DMS 273 treated with DMSO at 0.1 percent for 48 hours (cell line): ENCODE data around the gene KHDC3L.

Experiments used
- DNase-seq: peaks from one replicate; lab custom pipeline; 2025; lab: John Stamatoyannopoulos, UW

Gene KHDC3L, protein sequence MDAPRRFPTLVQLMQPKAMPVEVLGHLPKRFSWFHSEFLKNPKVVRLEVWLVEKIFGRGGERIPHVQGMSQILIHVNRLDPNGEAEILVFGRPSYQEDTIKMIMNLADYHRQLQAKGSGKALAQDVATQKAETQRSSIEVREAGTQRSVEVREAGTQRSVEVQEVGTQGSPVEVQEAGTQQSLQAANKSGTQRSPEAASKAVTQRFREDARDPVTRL

DNA sequence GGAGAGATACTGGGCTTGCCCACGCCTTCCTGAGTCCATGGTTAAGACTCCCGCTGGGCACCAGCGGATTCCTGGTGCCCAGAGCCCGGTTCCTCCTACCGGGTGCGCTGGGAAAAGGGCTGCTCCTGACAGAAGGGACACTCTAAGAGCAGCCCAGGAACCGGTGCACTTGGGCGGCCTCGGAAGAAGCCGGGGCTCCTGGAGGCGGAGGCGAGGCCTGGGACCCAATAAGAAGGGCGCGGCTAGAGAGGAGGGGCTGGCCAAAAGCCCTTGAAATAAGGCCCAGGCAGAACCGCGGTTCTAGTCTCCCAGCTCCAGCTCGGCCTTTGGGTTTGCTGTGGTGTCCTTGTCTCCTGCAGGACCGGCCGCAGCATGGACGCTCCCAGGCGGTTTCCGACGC, at the start of gene KHDC3L:
Gene KHDC3L, plus strand, starts transcription at position 301 of the 400 bp plus-strand sequence. Its CDS starts 72 bp downstream, at position 373.
- DNase-seq = no peak

DNA sequence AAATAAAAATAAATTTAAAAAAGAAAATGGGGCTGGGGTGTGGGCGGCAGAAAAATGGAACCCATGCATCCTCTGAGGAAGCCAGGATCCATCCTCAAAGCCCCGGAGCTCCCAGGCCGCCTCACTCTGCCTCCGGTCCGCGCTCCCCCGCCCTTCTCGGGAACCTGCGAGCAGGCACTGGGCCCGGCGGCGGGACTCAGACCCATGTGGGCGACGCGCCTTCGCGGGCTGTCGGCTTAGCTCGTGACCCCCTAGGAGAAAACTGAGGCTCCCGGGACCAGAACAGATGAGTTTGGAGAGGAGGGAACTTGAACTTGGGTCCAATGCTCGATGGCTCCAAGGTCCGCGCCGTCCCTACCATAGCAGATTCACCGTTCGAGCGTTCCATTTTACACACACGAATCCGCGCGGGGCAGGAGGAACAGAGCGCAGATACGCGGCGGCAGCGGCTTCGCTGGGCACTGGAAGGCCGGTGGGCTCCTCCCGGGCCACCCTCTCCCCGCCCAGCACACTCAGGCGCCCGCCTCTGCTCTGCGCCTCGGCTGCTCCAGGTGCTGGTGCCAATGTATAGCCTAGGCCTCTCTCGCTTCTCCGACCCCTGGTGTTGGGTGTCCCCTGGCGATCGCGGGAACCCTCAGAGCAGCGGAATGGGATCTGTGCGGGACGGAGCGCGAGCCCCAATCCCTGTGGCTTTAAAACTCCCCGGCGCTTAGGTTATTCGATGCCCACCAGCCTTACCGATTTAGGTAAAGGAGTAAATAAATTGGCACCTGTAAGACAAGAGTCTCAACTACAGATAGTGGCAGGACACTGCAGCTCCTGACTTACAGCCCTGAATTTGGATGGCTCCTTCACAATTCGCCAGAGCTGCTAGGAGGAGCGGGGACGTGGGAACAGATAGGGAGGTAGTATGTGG, 47.6 kb upstream of the KHDC3L start:
- no peak for DNase-seq

DNA sequence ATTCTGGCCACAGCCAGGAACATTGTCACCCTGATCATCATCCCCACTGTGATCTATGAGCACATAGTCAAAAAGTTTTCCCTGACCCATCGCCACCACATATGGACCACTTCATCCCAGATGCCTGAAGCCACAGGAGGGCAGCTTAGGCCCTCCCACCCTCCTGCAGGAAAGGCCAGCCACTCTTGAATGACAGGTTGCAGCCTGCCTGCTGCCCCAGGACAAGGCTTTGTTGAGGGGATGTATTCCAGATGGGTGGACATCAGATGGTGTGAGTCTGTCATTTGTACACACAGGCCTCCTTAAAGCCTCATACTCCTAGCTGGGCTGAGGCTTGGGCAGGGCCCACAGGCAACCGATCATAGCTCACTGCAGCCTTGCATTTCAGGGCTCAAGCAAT, 39.1 kb upstream of the KHDC3L start:
- DNase-seq = no peak

DNA sequence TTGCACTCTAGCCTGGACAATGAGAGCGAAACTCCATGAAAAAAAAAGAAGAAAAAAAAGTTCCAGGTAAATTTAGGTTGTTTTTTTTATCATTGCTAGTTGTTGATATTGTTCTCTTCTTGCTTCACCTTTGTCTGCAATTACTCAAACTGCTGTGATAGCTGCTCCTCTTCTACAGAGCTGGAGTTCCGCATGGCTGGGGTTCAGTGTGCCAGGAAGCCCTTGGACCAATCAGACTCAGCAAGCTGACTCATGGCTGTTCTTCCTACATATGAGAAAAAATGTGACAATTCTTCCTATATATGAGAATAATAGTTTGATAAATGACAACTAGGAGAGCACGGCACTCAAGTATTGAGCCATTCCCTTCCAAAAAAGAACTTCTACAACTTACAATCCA, 36.8 kb upstream of the KHDC3L start:
- DNase-seq = no peak

DNA sequence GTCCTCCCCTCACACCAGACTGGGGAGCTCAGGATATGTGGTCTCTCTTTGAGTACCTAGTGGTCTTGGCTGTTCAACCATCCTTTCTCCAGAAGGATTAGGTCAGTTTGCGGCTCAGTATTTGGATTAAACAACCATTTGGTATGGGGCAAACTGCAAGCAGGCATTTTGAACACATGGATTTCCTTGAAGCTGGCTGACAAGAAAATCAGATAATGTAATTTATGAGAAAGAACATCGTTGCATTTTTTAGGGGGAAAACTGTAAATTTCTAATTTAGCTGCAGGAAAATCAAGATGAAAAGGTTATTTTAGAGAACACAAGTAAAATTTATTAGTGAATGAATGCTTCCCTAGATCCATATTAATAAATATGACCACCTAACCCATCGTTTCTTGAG, 33.7 kb upstream of the KHDC3L start:
- DNase-seq = no peak

DNA sequence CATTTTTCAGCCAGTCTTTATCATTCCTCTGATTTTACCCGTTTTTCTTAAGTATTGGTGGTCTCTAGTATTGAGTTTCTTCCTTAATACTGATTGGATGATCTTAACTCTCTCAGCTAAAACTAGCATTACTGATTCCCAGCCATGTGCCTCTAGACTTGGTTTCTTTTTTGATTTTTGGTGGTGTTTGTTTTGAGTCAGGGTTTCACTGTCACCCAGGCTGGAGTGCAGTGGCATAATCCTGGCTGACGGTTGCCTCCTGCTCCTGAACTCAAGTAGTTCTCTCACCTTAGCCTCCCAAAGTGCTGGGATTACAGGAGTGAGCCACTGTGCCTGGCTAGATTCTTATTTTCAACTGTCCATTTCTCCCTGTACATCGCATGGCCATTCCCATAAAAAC, 33.3 kb upstream of the KHDC3L start:
- no peak for DNase-seq

DNA sequence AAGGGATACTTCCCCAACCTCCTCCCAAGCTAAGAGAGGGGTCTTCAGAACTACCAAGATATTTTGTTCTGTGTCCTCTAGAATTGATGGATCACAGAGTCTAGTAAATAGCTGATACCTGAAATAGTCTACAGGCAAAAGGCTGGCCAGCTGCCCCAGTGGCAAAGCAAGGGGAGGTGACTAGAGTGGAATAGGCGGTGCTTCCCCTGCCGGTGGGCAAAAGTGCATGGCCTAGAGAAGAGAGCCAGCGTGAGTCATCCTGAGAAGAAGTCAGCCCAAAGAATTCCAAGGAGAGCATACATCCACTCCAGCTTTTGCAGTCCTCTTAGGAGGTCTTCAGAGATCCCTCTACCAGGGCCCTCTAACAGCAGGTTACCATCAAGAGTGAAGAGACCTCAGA, 23.1 kb upstream of the KHDC3L start:
- no peak for DNase-seq

DNA sequence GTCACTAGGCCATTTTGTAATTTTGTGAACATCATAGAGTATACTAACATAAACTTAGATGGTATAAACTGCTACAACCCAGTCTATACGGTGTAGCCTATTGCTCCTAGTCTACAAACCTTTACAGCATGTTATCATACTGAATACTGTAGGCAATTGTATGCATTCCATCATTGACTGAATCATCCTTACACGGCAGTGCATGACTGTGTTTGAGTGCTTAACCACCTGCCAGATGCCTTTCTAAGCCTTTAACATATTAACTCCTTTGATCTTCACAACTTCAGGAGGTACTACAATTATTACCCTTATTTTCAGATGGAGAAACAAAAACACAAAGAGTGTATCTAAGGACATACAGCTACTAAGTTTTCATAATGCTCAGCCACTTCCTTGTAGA, 22.4 kb upstream of the KHDC3L start:
- DNase-seq = no peak

DNA sequence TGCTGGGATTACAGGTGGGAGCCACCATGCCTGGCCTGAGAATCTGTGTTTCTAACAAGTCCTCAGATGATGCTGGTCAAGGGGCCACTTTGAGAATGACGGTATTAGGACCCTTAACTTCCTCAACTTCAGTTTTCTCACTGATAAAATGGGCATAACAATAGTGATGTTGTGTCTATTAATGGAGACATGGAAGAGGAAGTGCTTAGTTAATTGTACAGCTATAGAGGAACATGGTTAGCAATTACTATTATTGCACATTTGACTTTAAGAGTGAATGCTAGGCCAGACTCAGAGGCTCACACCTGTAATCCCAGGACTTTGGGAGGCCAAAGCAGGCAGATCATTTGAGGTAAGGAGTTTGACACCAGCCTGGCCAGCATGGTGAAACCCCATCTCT, 21.1 kb upstream of the KHDC3L start:
- DNase-seq = no peak

DNA sequence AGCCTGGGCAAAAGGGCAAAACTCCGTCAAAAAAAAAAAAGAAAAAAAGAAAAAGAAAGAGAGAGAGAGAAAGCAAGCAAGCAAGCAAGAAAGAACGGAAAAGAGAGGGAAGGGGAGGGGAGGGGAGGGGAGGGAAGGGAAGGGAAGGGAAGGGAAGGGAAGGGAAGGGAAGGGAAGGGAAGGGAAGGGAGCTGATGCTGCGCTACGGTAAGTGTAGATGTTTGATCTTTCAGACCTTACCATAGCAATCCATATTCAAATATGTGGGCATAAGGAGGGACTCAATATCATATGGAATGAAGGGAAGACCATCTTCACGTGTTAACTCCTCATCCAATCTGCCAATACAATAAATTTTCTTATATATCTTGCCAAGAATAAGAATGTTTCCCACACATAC, 20.3 kb upstream of the KHDC3L start:
- DNase-seq = no peak

DNA sequence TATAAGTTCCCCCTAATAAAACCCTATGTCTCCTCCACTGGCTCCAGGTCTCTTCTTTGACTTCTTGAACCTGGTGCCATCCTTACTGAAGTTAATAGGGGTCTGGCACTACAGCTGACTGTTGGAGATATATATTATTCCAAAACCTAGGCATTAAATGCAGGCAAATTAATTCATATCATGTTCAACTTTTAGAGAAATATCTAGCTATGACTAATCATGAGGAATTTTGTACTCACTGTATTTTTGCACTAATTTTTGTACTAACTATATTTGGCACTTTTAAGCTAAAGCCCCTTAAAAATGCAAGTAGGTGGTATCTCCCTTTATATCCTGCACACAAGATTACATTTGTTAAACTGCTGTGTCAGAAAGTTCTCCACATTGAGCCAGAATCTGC, 19.3 kb upstream of the KHDC3L start:
- no peak for DNase-seq

DNA sequence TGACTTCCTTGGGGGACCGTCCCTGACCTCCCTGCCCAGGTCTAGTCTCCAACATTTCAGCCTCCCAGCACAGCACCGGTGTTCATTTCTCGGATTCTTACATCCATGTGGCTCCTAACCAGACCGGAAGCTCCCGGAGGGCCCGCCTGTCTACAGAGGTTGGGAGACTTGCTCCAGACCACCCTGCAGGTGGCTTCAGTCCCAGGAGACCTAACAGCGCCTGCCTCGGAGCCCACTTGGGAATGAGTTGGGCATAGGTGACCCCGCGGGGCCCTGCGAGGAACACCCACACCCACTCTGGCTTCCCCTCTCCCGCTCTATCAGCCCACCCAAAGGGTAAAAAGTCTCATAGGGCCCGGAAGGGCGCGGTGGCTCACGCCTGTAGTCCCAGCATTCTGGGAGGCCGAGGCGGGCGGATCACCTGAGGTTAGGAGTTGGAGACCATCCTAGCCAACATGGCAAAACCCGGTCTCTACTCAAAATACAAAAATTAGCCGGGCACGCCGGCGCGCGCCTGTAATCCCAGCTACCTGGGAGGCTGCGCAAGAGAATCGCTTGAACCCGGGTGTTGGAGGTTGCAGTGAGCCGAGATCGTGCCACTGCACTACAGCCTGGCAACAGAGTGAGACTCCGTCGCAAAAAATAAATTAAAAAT, 13.8 kb upstream of the KHDC3L start:
- no peak for DNase-seq

DNA sequence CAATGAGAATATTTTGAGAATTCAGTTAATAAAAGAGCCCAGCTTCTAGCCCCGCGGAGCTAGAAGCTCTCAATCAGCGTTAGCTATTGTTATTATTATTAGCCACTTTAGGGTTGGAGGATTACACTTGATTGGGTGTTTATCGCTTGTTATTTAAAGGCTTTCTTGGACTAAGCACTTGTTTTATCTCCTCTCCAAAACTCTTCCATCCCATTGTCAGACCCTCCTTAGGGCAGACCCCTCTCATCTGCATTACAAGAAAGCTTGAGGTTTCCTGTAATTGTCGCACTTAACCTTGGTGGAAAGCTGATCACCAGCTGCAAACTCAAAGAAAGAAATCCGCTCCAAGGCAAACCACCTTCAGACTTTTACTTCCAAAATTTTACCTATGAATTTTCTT, 13.1 kb upstream of the KHDC3L start:
- no peak for DNase-seq

DNA sequence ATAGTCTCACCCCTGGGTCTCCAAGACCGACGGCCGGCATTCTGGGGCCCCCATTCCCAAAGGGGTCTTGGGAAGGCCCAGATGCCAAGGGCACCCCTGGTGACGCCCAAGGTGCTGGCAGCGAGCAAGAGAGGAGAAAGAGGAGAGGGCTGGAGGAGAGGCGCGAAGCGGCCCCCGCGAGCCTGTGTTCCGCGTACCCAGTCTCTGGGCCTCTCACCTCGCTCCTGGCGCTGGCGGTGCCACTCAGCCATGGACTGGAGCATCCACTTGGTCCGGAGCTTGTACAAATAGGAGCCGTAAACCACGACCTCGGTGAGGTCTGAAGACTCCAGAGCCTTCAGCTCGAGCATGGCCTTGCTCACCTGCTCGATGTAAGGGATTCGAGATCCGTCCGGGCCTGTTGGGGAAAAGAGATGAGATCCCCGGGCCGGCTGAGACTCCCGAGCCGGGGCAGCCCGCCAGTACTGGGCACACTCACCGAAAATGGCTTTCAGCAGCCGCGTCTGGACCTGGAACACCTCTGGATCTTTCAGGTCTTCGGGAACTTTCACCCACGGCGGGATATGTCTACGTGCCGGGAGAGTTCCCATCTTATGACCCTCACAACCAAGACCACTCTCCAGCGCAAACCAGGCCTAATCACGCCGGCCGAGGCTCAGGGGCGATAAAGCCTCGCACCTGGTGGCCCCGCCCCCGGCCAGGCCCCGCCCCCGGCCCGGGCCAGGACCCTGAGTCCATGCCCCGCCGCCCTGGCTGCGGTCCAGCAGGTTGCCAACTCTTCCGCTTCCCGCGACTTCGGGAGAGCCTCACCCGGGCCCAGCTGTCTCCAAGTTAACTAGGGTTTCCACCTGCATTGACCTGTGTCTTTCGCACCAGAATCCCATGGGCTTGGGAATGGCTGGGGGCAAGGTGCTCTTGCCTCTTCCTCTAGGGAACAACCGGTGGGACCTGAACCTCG, 8.5 kb upstream of the KHDC3L start, which contains the start of gene DPPA5:
Gene DPPA5, minus strand, starts transcription at position 641 of the 958 bp plus-strand sequence. Its CDS starts 51 bp downstream, at position 590.
- DNase-seq = no peak

DNA sequence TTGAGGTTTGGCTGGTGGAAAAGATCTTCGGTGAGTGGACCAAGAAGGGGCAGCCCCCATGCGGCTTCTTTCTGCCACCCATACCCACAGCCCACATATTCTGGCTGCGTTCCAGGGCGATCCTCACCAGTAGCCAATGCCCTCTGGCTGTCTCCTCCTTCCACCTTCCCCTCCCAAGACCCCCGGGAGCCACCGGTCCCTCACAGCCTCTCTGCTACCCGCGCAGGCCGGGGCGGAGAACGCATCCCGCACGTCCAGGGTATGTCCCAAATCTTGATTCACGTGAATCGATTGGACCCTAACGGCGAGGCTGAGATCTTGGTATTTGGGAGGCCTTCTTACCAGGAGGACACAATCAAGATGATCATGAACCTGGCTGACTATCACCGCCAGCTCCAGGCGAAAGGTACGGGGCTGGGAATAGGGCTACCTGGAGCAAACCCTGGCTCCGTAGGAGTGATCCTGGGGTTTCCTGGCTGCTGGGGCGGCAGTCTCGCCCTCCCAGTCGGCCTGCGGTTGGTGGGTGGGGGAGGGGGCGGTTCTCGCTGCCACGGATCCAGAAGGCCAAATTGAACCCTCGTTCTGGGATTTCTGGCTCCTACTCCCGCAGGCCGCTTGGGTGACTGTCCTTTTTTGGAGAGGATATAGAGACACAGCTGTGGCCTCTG, 545 bp downstream of the KHDC3L start:
- DNase-seq = no peak

DNA sequence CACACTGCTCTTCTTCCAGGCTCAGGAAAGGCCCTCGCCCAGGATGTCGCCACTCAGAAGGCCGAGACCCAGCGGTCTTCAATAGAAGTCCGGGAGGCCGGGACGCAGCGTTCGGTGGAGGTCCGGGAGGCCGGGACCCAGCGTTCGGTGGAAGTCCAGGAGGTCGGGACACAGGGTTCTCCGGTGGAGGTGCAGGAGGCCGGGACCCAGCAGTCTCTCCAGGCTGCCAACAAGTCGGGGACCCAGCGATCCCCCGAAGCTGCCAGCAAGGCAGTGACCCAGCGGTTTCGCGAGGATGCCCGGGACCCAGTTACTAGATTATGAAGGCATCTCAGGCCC, 1.0 kb downstream of the KHDC3L start:
- DNase-seq = no peak

DNA sequence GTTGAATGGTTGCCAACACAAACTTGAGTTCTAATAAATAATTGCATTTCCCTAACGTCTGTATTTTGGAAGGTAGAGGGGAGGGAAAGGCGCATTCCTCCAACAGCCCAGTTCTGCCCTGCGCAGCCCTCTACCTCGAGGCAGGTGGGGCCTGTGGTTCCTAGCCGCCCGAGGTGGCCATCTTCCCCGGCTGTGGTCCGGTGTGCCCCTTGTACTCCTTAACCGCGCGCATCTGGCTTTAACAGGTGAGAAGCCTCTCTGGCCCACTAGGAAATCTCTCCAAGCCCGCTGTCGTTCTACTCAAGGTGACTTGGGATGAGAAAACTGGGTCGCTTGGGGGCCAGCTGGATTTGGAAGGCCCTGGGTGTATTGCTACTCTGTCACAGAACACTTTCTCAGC, 1.7 kb downstream of the KHDC3L start:
- DNase-seq = no peak

DNA sequence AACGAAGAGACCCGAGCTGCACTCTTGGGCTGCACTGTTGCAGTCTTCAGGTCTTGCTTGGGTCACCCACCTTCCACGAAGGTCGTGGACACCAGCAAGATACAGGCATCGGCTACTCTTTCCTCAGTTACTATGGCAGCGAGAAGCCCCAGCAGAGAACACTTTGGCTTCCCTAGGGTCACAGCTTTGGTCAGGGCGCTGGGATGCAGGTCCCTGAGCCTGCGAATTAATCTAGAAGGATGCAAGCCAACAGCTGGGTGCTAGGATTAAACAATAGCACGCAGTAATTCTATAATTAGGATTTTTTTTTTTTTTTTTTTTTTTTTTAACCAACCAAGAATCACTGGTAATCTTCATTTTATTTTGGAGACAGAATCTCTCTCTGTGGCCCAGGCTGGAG, 2.1 kb downstream of the KHDC3L start:
- DNase-seq = no peak

DNA sequence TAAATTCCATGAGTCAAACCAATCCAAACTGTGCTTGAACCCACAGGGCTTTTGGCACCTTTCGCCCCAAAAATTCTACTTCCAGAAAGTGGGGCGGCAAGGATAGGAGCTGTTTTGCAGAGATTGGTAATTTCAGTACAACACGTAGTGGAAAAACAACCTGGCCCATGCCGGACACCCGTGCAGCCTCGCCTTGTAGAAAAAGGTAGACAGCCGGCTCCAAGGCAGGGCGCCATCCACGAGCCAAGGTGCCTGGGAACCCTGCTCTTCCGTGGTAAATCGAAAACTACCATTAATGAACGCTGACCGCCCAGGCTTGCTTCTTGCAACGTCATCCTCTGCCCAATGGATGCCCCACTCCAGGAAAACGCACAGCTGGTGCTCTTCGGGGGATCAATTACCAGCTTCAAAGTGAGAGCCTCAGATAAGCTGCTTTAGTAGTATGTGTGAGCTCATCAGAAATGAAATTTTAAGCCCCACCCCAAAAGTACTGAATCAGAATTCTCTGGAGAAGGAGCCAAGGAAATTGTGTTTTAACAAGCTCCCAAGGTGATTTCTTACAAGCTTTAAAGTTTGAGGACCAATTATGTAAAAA, 5.4 kb downstream of the KHDC3L start:
- no peak for DNase-seq

DNA sequence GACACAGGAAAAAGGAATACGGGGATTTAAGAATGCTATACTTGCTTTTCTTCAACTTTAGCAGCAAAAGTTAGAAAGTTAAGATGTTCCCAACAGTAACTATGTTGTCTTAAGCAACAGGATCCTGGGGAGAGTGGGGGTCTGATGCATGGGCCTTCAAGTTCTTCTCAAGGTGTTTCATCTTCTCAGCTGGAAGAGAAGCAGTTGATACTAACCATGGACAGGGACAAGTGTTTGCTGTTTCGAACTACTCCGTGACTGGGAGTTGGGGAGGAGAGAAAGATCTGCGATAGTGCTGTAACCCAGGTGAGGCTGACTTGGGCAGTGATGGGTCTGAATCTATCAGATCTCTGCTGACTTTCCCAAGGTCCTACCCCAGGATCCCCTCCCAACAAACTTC, 6.2 kb downstream of the KHDC3L start:
- no peak for DNase-seq

DNA sequence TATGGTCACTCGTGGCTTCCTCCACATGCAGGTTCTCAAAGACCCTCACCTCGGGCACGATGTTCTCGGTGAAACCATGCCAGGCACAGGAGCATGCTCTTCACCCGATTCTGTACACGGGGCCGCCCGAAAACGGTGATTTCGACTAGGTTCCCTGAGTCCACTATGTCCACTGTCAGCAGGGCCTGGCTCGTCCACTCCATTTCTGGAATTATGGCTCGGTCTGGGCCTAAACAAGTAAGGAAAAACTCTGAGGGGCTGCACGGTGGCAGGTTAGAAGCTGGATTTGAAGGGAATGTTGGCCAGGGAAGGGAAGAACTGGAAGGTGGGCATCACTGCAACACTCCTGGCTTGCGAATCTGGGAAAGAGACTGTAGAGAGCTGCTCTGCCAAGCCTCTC, 6.7 kb downstream of the KHDC3L start:
- no peak for DNase-seq
